NT2/D1 (cell line): ENCODE data around the gene BZW2.

Experiments
- DNase-seq: peaks from one replicate; pipeline ENCODE4 v3.0.0-alpha.2; 2011; ENCODE audit warnings: low read depth, low spot score
- H3K27me3 ChIP-seq: 2 replicates; pipeline ENCODE4 v1.6.0; 2011; ENCODE audit warnings: mild to moderate bottlenecking; ENCODE audit not compliant: insufficient read length, insufficient read depth
- H3K36me3 ChIP-seq: 2 replicates; pipeline ENCODE4 v1.6.1; 2011; ENCODE audit warnings: mild to moderate bottlenecking, low read length, mixed read lengths; ENCODE audit not compliant: insufficient read depth, insufficient read length
- H3K4me1 ChIP-seq: 2 replicates; pipeline ENCODE4 v1.5.1; 2011; ENCODE audit not compliant: insufficient read depth, insufficient read length
- H3K4me3 ChIP-seq: 2 replicates; pipeline ENCODE4 v1.5.1; 2011; ENCODE audit warnings: low read depth; ENCODE audit not compliant: insufficient read length
- H3K9ac ChIP-seq: 2 replicates; pipeline ENCODE4 v1.6.0; 2011; ENCODE audit warnings: low read depth; ENCODE audit not compliant: insufficient read length
- H3K9me3 ChIP-seq: 2 replicates; pipeline ENCODE4 v1.5.1; 2011; ENCODE audit warnings: mild to moderate bottlenecking, low read length; ENCODE audit not compliant: insufficient read depth
- SUZ12 ChIP-seq: IDR thresholded peaks from 2 replicates; pipeline ENCODE4 v1.6.1; 2011; ENCODE audit not compliant: insufficient read length, insufficient read depth; ENCODE audit errors: extremely low read depth
- YY1 ChIP-seq: IDR thresholded peaks from 2 replicates; pipeline ENCODE4 v1.6.1; 2011; ENCODE audit not compliant: insufficient read length, insufficient read depth
- ZNF274 ChIP-seq: IDR thresholded peaks from 2 replicates; pipeline ENCODE4 v1.6.1; 2011; ENCODE audit warnings: mild to moderate bottlenecking, low read depth, low read length

BZW2 gene

DNA sequence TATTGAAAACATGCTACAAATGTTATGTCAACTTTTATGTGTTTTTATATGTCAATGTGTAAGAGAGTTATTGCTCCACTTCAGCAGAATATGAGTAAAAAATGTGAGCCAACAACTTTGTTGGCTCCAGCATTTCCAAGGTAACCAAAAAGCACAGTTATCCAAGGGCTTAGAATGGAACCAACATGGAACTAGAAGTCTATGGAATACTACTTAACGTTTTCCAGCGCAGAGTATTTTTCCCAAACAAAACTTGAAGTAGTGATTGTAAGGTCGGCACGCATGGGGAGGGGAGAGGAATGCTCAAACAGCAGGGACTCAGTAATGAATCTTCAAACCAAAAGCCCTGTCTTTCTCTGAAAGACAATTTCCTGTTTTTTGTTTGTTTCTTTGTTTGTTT, 62.5 kb downstream of the BZW2 start:
- Histone ChIP-seq H3K4me3 (no peak overlapping the region), H3K36me3 (peaks cover 33% of the 10 kb centered on the region), H3K4me1 (peaks cover 2% of the 10 kb centered on the region), H3K27me3 (no peaks in the 10 kb centered on the region), H3K9ac (no peak overlapping the region), H3K9me3 (no peaks in the 10 kb centered on the region)
- DNase-seq = no peak
- TF ChIP-seq SUZ12 (no peak), ZNF274 (no peak), YY1 (no peak)

GRCh38 chr7:16708980-16709379, 63.0 kb downstream of the BZW2 start:
- TF ChIP-seq YY1 (no peak), SUZ12 (no peak), ZNF274 (no peak)
- DNase-seq = no peak
- Histone ChIP-seq H3K36me3 (peaks cover 28% of the 10 kb centered on the region), H3K9ac (no peak overlapping the region), H3K4me1 (peaks cover 2% of the 10 kb centered on the region), H3K4me3 (no peak overlapping the region), H3K9me3 (no peaks in the 10 kb centered on the region), H3K27me3 (no peaks in the 10 kb centered on the region)

GRCh38 chr7:16710651-16711050, 64.7 kb downstream of the BZW2 start:
- TF ChIP-seq SUZ12 (no peak), YY1 (no peak), ZNF274 (no peak)
- no peak overlapping the region for H3K9ac ChIP-seq
- peaks cover 2% of the 10 kb centered on the region for H3K4me1 ChIP-seq
- H3K4me3 ChIP-seq = no peak overlapping the region
- no peaks in the 10 kb centered on the region for H3K9me3 ChIP-seq
- no peaks in the 10 kb centered on the region for H3K27me3 ChIP-seq
- H3K36me3 ChIP-seq = peaks cover 15% of the 10 kb centered on the region
- DNase-seq = no peak

GRCh38 chr7:16711730-16712129, 65.7 kb downstream of the BZW2 start:
- peaks cover 2% of the 10 kb centered on the region for H3K4me1 ChIP-seq
- no peak overlapping the region for H3K4me3 ChIP-seq
- H3K27me3 ChIP-seq = no peaks in the 10 kb centered on the region
- H3K36me3 ChIP-seq = peaks cover 5% of the 10 kb centered on the region
- TF ChIP-seq YY1 (no peak), SUZ12 (no peak), ZNF274 (no peak)
- H3K9ac ChIP-seq = no peak overlapping the region
- H3K9me3 ChIP-seq = no peaks in the 10 kb centered on the region
- DNase-seq = no peak

DNA sequence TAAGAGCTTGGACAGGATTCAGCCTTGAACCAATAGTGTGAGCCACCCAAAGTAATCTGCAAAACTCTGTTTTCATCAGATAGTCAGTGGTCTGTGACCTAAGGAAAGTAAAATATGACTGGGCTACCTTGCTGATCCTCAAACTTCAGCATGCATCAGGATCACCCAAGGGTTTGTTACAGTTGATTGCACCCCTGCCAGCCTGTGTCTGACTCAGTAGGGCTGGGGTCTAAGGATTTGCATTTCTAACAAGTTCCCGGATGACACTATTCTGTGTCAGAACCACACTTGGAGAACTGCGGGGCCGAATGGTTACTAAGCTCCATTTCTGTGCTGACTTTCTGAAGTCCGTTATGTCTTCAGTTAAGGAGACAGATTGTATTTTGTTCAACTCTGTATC, 66.9 kb downstream of the BZW2 start:
- H3K27me3 ChIP-seq = no peaks in the 10 kb centered on the region
- H3K36me3 ChIP-seq = peaks cover 3% of the 10 kb centered on the region
- no peak overlapping the region for H3K4me3 ChIP-seq
- DNase-seq = no peak
- no peak overlapping the region for H3K9ac ChIP-seq
- H3K4me1 ChIP-seq = peaks cover 2% of the 10 kb centered on the region
- TF ChIP-seq ZNF274 = no peak
- no peak for TF ChIP-seq YY1
- TF ChIP-seq SUZ12 = no peak
- no peaks in the 10 kb centered on the region for H3K9me3 ChIP-seq

DNA sequence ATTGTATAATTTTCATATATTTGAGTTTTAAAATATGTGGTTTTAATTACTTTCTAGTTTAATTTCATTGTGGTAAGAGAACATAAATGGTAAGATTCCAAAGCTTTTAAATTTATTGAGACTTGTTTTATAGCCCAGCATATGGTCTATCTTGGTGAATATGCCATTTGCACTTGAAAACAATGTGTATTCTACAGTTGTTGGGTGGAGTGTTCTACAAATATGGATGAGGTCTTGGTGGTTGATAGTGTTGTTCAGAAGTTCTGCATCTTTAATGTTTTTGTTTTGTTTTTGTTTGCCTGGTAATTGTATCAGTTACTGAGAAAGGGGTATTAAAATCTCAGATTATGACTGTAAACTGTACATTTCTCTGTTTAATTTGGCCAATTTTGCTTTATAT, 69.9 kb downstream of the BZW2 start:
- no peaks in the 10 kb centered on the region for H3K27me3 ChIP-seq
- TF ChIP-seq ZNF274 (no peak), YY1 (no peak), SUZ12 (no peak)

GRCh38 chr7:16718111-16718656, 72.2 kb downstream of the BZW2 start:
- H3K9ac ChIP-seq = no peak overlapping the region
- H3K4me1 ChIP-seq = no peaks in the 10 kb centered on the region
- no peak overlapping the region for H3K4me3 ChIP-seq
- DNase-seq = no peak
- H3K36me3 ChIP-seq = no peaks in the 10 kb centered on the region
- H3K9me3 ChIP-seq = no peaks in the 10 kb centered on the region
- TF ChIP-seq YY1 (no peak), ZNF274 (no peak), SUZ12 (no peak)
- H3K27me3 ChIP-seq = no peaks in the 10 kb centered on the region

More for the DNA sequence above, 69.9 kb downstream of the BZW2 start:
- Histone ChIP-seq H3K36me3 (no peaks in the 10 kb centered on the region), H3K4me1 (no peaks in the 10 kb centered on the region), H3K9ac (no peak overlapping the region), H3K4me3 (no peak overlapping the region), H3K9me3 (no peaks in the 10 kb centered on the region)
- DNase-seq = no peak

DNA sequence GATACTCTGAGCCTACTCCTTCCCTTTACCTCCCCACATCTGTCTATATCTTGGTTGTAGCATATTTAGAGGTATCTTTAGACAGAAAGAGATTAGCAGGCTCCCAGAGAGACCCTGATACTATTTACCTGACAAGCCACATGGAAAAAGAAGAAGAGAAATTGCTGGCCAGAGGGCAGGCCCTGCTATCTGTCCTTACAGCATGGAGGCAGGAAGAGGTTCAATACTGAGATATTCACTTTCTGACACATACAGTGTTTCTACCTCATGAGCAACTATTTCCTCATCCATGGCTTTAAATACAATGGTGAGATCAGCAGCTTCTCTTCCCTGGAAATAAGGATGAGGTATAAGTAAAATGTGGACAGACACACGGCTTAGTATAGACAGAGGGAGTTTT, 73.7 kb downstream of the BZW2 start:
- H3K4me3 ChIP-seq = no peak overlapping the region
- no peak for DNase-seq
- no peaks in the 10 kb centered on the region for H3K9me3 ChIP-seq
- H3K9ac ChIP-seq = no peak overlapping the region
- no peaks in the 10 kb centered on the region for H3K36me3 ChIP-seq
- H3K4me1 ChIP-seq = no peaks in the 10 kb centered on the region
- H3K27me3 ChIP-seq = no peaks in the 10 kb centered on the region
- TF ChIP-seq SUZ12 = no peak
- no peak for TF ChIP-seq ZNF274
- TF ChIP-seq YY1 = no peak
